Muscle of arm (tissue), 12 donors: Measurements from ENCODE around the gene DGKG. TPM values are rescaled to one million over a fixed set of nuclear protein-coding genes. Genes with fewer than 3 reads are reported as not detected.

Experiments
- DNase-seq: peaks from one replicate; pipeline ENCODE4 v3.0.0-alpha.2; 2013
- polyA plus RNA-seq, 12 donors: library from polyadenylated mRNA; unstranded; fragments of 120-200 nt; gene quantifications; one replicate each; pipeline ENCODE4 v1.2.1, GENCODE V29; 2013; ENCODE audit not compliant: insufficient read length in 12 of 12

DGKG gene
- polyA plus RNA-seq, 12 donors, result 0.73 to 3.5 (median 2.0) TPM; not detected in 2

GRCh38 chr3:186320862-186321568 is 41.0 kb downstream of the DGKG start:
- DNase-seq, result no peak

- DNase-seq, result no peak
Measured at GRCh38 chr3:186319945-186320344, 42.1 kb downstream of the DGKG start.

DNA sequence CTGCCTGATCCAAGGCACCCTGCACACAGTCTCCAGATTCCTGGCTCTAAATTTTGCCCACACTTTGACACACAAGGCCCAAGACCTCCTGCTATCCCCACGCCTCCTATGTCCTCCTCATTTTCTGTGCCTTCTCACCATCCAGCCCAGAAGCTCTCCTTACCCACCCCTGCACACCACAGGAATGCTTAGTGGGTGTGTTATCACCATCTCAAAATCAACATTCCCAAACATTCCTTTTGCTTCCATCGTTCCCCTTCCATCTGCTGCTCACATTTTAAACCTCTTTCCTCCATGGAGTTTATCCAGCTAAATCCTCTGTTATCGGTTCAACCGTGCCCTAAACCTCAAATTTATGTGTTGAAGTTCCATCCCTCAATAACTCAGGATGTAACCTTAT is 43.9 kb downstream of the DGKG start:
- no peak for DNase-seq

DNA sequence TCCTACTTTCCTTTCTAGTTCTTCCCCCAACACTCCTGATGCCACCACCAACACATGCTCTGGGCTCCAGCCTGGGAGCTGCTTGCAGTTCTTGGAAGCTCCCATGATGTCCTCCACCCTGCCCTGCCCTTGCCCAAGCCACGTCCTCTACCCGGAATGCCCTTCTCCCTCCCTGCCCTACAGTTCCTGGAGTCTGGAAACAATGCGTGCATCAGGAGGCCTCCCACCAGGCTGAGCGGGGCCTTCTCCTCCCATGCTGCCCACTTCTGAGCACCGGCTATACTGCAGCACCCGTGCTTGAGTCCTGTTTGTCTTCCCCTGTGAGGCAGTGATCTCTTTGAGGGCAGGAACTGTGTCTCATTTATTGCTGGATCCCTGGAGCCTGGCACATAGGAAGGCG is 44.6 kb downstream of the DGKG start:
- DNase-seq, result no peak

DNA sequence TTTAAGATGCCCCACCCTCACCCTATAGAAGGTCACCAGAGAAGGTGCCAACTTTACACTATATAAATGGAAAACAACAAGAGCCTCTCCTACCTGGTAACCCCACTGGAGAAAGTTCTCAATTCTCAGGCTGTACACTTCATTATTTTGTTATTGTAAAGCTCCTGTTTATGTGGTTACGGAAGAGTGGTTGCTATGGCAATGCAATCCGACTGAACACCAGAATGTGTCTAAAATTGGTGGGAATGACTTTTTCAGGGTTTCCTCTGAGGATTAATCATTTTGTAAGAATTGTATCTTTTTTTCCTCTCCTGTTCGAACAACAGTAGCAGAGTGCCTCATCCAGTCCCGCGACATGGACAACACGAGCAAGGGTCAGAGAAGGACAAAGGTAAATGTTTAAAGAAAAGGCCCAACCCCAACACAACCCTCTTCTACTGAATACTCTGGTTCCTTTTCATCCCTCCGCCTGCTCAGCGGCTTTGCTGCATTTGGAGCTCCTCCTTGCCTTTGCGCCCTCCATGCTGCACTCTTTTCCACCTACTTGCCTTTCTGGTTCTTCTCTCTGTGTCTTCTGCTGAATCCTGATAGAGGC is 45.3 kb downstream of the DGKG start:
- no peak for DNase-seq

- no peak for DNase-seq
Measured at GRCh38 chr3:186315581-186316354, 46.3 kb downstream of the DGKG start.

DNA sequence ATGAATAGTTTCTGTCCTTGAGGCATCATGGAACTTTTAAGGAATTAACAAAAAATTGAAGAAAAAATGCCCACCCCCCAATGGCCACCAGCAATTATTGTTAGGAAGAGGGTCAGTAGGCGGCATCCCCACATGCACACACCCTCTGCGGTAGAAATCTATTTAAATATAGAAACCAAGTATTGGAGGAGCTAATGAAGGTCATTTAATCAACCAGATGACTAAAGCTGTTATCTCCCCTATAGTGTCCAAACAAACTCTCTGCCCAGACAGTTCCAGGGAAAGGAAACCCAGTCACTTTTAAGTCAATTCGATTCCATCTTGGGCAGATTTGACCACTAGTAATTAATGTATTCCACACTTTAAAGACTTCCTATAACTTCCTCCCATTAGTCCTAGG is 47.1 kb downstream of the DGKG start:
- DNase-seq, result no peak

- DNase-seq, result no peak
Measured at GRCh38 chr3:186311441-186311840, 50.6 kb downstream of the DGKG start.

- DNase-seq, result no peak
Measured at GRCh38 chr3:186308549-186308948, 53.5 kb downstream of the DGKG start.

DNA sequence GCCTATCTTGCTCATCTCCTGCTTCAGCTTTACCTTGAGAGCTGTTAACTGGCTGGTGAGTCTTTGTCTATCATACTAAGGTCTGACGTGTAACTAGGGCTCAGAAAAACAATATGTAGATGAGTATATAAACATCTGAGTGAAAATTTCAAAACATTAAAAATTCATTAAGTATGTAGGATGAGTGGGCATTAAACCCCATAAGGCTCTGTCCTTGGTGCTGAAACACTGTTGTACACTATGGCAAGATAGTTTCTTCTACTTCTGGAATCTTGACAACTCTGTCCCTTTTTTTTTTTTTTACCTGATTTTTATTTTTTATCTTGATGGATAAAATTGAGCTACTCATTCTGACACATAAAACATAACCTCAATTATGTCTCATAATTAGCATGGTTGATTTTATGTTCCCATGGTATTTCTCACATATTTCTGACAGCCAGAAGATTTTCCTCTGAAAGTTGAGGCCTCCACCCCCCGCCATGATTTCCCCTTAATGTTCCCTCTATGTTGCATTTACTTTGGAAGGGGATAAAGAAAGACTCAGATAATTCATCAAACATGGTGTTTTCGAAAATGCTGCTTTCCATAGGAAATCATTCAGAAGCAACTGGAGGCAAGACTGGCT is 54.3 kb downstream of the DGKG start:
- peak; percentile 45 for DNase-seq

- DNase-seq, result no peak
Measured at GRCh38 chr3:186305286-186305685, 56.7 kb downstream of the DGKG start.

DNA sequence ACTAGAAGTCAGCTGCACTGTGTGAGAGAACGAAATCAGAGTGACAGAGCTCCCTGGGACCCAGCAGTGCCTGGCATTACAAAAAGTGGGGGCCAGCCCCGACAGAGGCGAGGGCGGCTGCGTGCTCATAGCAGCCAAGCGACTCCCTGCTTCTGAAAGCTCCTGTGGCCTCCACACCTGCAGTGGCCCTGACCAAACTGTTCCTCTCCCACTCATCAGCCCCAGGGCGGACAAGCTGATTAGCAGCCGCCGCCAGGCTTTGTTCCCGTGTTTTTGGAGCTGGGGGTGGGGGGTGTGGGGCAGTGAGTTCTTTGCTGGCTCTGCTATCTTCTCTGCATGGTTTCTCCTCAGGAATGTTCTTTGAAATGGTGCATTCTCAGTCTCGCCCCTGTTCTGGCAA is 58.1 kb downstream of the DGKG start:
- no peak for DNase-seq

GRCh38 chr3:186299327-186299726 is 62.7 kb downstream of the DGKG start:
- DNase-seq, result no peak

- DNase-seq, result no peak
Measured at GRCh38 chr3:186298876-186299275, 63.2 kb downstream of the DGKG start.

- DNase-seq, result no peak
Measured at GRCh38 chr3:186290796-186291195, 71.2 kb downstream of the DGKG start.

GRCh38 chr3:186287711-186288110 is 74.3 kb downstream of the DGKG start:
- peak; percentile 28 for DNase-seq

DNA sequence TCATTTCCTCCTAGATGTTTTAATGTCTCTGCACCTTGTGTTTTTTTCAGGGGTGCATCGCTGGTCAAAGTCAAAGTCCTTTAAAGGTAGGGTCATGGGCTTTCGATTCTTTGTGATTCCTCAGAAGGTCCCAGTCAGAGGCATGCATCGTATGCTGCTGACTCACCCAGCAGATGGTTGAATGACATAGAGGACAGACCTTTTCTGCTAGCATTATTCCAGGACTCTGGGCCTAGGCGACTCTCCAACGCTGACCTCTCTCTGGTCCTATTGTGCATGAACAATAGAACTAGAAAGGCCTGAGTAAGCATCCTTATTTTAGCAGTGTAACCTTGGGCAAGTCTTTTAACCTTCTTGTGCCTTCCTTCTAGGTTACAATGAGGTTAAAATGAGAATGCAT is 75.9 kb downstream of the DGKG start:
- no peak for DNase-seq

DNA sequence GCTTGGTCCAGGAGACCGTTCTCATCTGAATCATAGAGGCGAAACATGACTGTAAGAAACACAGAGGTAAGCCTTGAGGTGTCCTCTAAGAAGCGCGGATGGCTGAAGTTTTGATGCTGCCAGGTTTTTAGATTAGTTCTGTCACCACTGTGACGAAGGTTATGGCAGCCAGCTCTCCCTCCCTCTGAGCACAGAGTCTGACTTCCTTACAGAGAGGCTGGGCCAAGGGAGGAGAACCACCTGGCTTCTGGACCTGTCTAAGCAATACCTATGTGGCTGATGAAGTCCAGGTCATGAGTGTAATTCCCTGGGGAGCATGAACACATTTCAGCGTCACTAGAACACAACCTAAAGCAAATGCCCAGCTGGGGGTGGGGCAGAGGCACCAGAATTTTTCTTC is 77.4 kb downstream of the DGKG start:
- no peak for DNase-seq

DNA sequence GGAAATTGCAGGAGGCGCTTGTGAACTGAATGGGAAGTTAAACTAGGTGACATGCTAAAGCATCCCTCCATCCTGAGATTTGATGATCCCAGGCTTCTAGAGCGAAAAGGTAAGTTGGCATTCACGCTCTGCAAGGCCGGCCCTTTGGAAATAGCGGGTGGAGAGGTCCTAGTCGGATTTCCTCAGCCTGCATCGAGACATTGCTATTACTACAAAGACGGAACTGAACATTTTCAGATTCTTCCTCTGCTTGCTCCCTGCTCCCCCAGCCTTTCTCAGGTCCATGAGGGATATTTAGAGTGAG is 77.7 kb downstream of the DGKG start:
- DNase-seq, result no peak

DNA sequence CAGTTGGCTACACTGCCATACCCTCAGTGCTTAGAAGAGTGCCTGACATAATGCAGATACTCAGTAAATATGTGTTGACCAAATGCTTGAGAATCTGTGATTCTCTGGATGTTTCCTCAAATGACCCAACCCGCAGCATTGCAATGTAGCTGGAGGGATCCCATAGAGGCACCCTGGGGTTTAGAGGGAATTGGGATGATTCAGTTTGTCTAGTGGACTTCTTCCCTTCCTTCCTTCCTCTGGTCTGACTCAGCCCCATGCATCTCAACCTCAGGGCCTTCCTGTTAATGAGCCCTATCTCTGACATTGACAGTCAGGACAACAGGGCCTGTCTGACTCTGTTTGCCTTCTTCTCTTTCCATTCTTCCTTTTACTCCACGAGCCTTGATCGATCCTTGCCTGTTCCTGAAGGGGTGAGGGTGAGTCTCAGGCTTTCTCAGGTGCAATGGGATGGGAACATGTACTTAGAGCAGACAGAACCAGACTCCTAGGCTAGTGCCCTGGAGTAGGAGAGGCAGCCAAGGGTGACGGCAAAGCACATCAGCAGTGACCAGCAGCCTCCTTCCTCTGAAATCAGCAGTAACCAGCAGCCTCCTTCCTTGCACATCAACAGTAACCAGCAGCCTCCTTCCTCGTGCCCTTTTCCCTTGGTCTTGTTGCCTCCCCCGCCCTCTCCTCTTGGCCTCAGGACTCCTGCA is 78.2 kb downstream of the DGKG start:
- no peak for DNase-seq

DNA sequence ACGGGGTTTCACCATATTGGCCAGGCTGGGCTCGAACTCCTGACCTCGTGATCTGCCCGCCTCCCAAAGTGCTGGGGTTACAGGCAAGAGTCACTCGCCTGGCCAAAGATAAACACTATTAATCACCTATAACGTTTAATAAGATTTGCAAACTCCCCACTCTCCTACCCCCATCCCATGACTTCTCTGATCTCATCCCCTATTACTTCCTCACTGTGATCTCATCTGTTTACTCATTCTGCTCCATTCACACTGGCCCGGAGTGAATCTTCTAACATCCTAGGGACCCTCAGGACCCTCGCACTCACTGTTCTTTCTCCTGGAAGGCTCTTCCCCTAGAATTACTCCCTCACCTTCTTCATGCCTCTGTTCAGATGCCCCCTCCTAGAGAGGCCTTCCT is 78.9 kb downstream of the DGKG start:
- no peak for DNase-seq

- DNase-seq, result no peak
Measured at GRCh38 chr3:186281176-186281575, 80.9 kb downstream of the DGKG start.
